CD14-positive monocyte (primary cell): ENCODE results near the gene PTPN7. TPM values are rescaled to one million over a fixed set of nuclear protein-coding genes. Genes with fewer than 3 reads are reported as not detected.

Experiments used
- DNase-seq, 3 donors: peaks; one replicate each; pipeline ENCODE4 v3.0.0-alpha.2; 2011 to 2022
- H2AFZ ChIP-seq: 2 replicates; pipeline ENCODE4 v1.6.0; 2012; ENCODE audit warnings: mild to moderate bottlenecking, low read depth, low read length, inconsistent platforms; ENCODE audit not compliant: insufficient read depth, poor library complexity, severe bottlenecking
- H3K27ac ChIP-seq, 2 donors: 1 replicate in 1 of 2; 2 replicates in 1 of 2; pipeline ENCODE4 v1.5.1; 2012 to 2013; ENCODE audit warnings: low read length in 2 of 2, control low read depth in 1 of 2, inconsistent platforms in 1 of 2, low read depth in 1 of 2, mild to moderate bottlenecking in 1 of 2
- H3K27me3 ChIP-seq, 2 donors: one replicate each; pipeline versions ENCODE4 v1.6.0 to v1.6.1; 2011 to 2013; ENCODE audit warnings: low read length in 2 of 2; ENCODE audit not compliant: control insufficient read depth in 2 of 2, insufficient read depth in 2 of 2
- H3K36me3 ChIP-seq, 2 donors: replicated peaks in 1 of 2; 1 replicate in 1 of 2; 2 replicates in 1 of 2; pipeline versions ENCODE4 v1.5.1 to v1.6.1; 2012 to 2013; ENCODE audit warnings: low read length in 2 of 2, control low read depth in 1 of 2, inconsistent platforms in 1 of 2, mild to moderate bottlenecking in 1 of 2; ENCODE audit not compliant: insufficient read depth in 2 of 2, control insufficient read depth in 1 of 2
- H3K4me1 ChIP-seq, 2 donors: 1 replicate in 1 of 2; 2 replicates in 1 of 2; pipeline versions ENCODE4 v1.5.1 to v1.6.1; 2012 to 2013; ENCODE audit warnings: low read length in 2 of 2, control low read depth in 1 of 2, inconsistent platforms in 1 of 2, mild to moderate bottlenecking in 1 of 2, moderate library complexity in 1 of 2; ENCODE audit not compliant: insufficient read depth in 2 of 2, control insufficient read depth in 1 of 2
- H3K4me2 ChIP-seq: replicated peaks from 2 replicates; pipeline ENCODE3; 2012; ENCODE audit warnings: low read length, moderate library complexity, mild to moderate bottlenecking; ENCODE audit not compliant: poor library complexity, severe bottlenecking; ENCODE audit errors: extremely low read depth
- H3K4me3 ChIP-seq, 3 experiments: fragments of 200-600 bp in 1 of 3; sonication (generic) in 1 of 3; replicated peaks in 1 of 3; 1 replicate in 2 of 3; 2 replicates in 1 of 3; pipeline ENCODE4 v1.5.1; 2011 to 2013; ENCODE audit warnings: low read length in 3 of 3, mild to moderate bottlenecking in 3 of 3, control low read depth in 2 of 3, low read depth in 2 of 3, inconsistent platforms in 1 of 3, moderate library complexity in 1 of 3
- H3K79me2 ChIP-seq: 2 replicates; pipeline ENCODE4 v1.6.0; 2012; ENCODE audit warnings: mild to moderate bottlenecking, control low read depth, inconsistent platforms, low read length, moderate library complexity; ENCODE audit not compliant: insufficient read depth
- H3K9ac ChIP-seq: 2 replicates; pipeline ENCODE4 v1.6.0; 2017; ENCODE audit warnings: low read length, mild to moderate bottlenecking; ENCODE audit not compliant: insufficient read depth, poor library complexity, severe bottlenecking
- H3K9me3 ChIP-seq, 2 donors: replicated peaks in 1 of 2; 1 replicate in 1 of 2; 2 replicates in 1 of 2; pipeline versions ENCODE4 v1.5.1 to v1.6.1; 2012 to 2013; ENCODE audit warnings: low read length in 2 of 2, control low read depth in 1 of 2; ENCODE audit not compliant: control insufficient read depth in 1 of 2, insufficient read depth in 1 of 2
- H4K20me1 ChIP-seq: 2 replicates; pipeline ENCODE4 v1.6.0; 2012; ENCODE audit warnings: mild to moderate bottlenecking, low read length, control low read depth, moderate library complexity; ENCODE audit not compliant: insufficient read depth
- H3K27ac Mint-ChIP-seq, 7 donors: one replicate each; pipeline ENCODE4 v1.8.0; 2020; ENCODE audit warnings: mild to moderate bottlenecking in 7 of 7, mixed read lengths in 7 of 7, moderate library complexity in 6 of 7, inconsistent platforms in 2 of 7
- H3K27me3 Mint-ChIP-seq, 3 donors: one replicate each; pipeline ENCODE4 v1.8.0; 2021 to 2022; ENCODE audit warnings: low read depth in 3 of 3, mild to moderate bottlenecking in 3 of 3, mixed read lengths in 3 of 3, moderate library complexity in 3 of 3, inconsistent platforms in 1 of 3
- H3K36me3 Mint-ChIP-seq, 2 donors: one replicate each; pipeline ENCODE4 v1.8.0; 2020; ENCODE audit warnings: mixed read lengths in 2 of 2, inconsistent platforms in 1 of 2, mild to moderate bottlenecking in 1 of 2
- H3K4me1 Mint-ChIP-seq: one replicate; pipeline ENCODE4 v1.8.0; 2020; ENCODE audit warnings: mild to moderate bottlenecking, mixed read lengths
- H3K4me3 Mint-ChIP-seq, 2 donors: one replicate each; pipeline ENCODE4 v1.8.0; 2020; ENCODE audit warnings: mild to moderate bottlenecking in 2 of 2, mixed read lengths in 2 of 2, moderate library complexity in 1 of 2
- H3K9me3 Mint-ChIP-seq, 7 donors: one replicate each; pipeline ENCODE4 v1.8.0; 2020 to 2022; ENCODE audit warnings: mixed read lengths in 7 of 7, mild to moderate bottlenecking in 6 of 7, moderate library complexity in 6 of 7, inconsistent platforms in 2 of 7
- CTCF ChIP-seq: fragments of 200-600 bp; IDR thresholded peaks from one replicate; pipeline ENCODE4 v1.8.0; 2022; ENCODE audit warnings: antibody characterized with exemption, mild to moderate bottlenecking
- WGBS: methylation state at CpG from one replicate; pipeline ENCODE4 v1.1.5; 2013; ENCODE audit warnings: missing lambda C conversion rate; ENCODE audit not compliant: insufficient coverage; 5-methylcytosine and 5-hydroxymethylcytosine counted together
- intact Hi-C, 2 donors: fragments of 100-400 bp; cut with micrococcal nuclease; formaldehyde crosslinking; loops; one replicate each; pipeline versions ENCODE4 v1.15.0 to v1.15.1; 2023
- polyA minus RNA-seq: library from RNA; depleted of rRNA, polyadenylated mRNA; stranded (reverse); fragments of >200 nt; gene quantifications from 2 replicates; pipeline ENCODE4 v1.2.3, GENCODE V29; 2012
- polyA plus RNA-seq, 3 donors: library from polyadenylated mRNA; depleted of rRNA in 1 of 3; unstranded in 2 of 3; stranded (reverse) in 1 of 3; fragments of 300-500 nt in 2 of 3; fragments of >200 nt in 1 of 3; fragmentation: Illumina TruSeq in 2 of 3; gene quantifications; 1 replicate in 2 of 3; 2 replicates in 1 of 3; pipeline ENCODE4 v1.2.3, GENCODE V29; 2012 to 2021
- total RNA-seq, 12 experiments: library from RNA in 1 of 12; stranded (reverse) in 1 of 12; fragments of 120-200 nt in 1 of 12; gene quantifications; one replicate each; pipeline ENCODE4 v1.2.4 and lab custom pipeline; 2013 to 2026; ENCODE audit warnings: mixed read lengths in 6 of 12, inconsistent platforms in 1 of 12

Gene PTPN7
- total RNA-seq (2013) = 11.3 TPM
- polyA plus RNA-seq (10 to 100 TPM in 1 of 3 donors, 1 to 10 TPM in 2; 4.0 to 18.8 (median 8.3) TPM), polyA minus RNA-seq (22.7 and 23.3 TPM in 2 replicates), total RNA-seq (lab: John Stamatoyannopoulos, UW) (8.5 to 38.0 (median 26.6) reads per million in 11 experiments)

GRCh38 chr1:202160377-202160940 lies at the start of gene PTPN7:
Gene PTPN7, minus strand, starts transcription at chr1:202160602. Its CDS starts 1,200 bp downstream, at chr1:202159402.
- Mint-ChIP-seq H3K36me3 (peaks cover 5 to 17% of the 10 kb centered on the region in 2 donors), H3K27me3 (peaks cover 2 to 5% (median 3%) of the 10 kb centered on the region in 3 donors), H3K4me3 (peak within 1 kb of the TSS; percentile 89 to 96), H3K4me1 (peaks cover 76% of the 10 kb centered on the region), H3K27ac (peak within 1 kb of the TSS; percentile 84 to 98 (median 95)), H3K9me3 (no peaks in the 10 kb centered on the region)
- no peaks in the 10 kb centered on the region for H3K27me3 ChIP-seq
- WGBS = 5% methylated on average over 13 of the region's 17 CpGs
- peak; percentile 69 for TF ChIP-seq CTCF
- intact Hi-C loops = no loop called here
- no peaks in the 10 kb centered on the region for H3K9me3 ChIP-seq
- DNase-seq = peak; percentile 49 to 58 (median 55)
- peaks cover 0 to 8% of the 10 kb centered on the region in 2 donors for H3K36me3 ChIP-seq
- peaks cover 48 to 63% of the 10 kb centered on the region in 2 donors for H3K4me1 ChIP-seq
- peaks cover 62% of the 10 kb centered on the region for H3K79me2 ChIP-seq
- H3K4me2 ChIP-seq = peak within 1 kb of the TSS; percentile 96
- no peaks in the 10 kb centered on the region for H4K20me1 ChIP-seq
- peak within 1 kb of the TSS; percentile 76 for H2AFZ ChIP-seq
- peak within 1 kb of the TSS; percentile 80 for H3K9ac ChIP-seq
- peak within 1 kb of the TSS; percentile 50 to 94 for H3K27ac ChIP-seq
- H3K4me3 ChIP-seq = peak within 1 kb of the TSS; percentile 45 to 82 (median 49)

GRCh38 chr1:202208351-202208857 lies 48.0 kb upstream of the PTPN7 start:
- peaks cover 10 to 22% of the 10 kb centered on the region in 2 donors for H3K27me3 ChIP-seq
- no peak overlapping the region for H3K4me3 ChIP-seq
- no peaks in the 10 kb centered on the region for H3K4me1 Mint-ChIP-seq
- no peaks in the 10 kb centered on the region for H3K36me3 ChIP-seq
- intact Hi-C loops = no loop called here
- no peak overlapping the region for H3K9ac ChIP-seq
- H2AFZ ChIP-seq = no peak overlapping the region
- 92% methylated on average over 6 of the region's 11 CpGs for WGBS
- H3K27me3 Mint-ChIP-seq = peaks cover 25 to 30% (median 26%) of the 10 kb centered on the region in 3 donors
- H3K27ac Mint-ChIP-seq = no peak overlapping the region
- no peaks in the 10 kb centered on the region for H3K9me3 ChIP-seq
- H3K4me1 ChIP-seq = no peaks in the 10 kb centered on the region
- TF ChIP-seq CTCF = no peak
- no peak overlapping the region for H3K4me2 ChIP-seq
- H3K9me3 Mint-ChIP-seq = peaks cover 0 to 2% (median 0%) of the 10 kb centered on the region in 7 donors
- H4K20me1 ChIP-seq = no peaks in the 10 kb centered on the region
- no peaks in the 10 kb centered on the region for H3K36me3 Mint-ChIP-seq
- H3K4me3 Mint-ChIP-seq = no peak overlapping the region
- no peaks in the 10 kb centered on the region for H3K79me2 ChIP-seq
- no peak for DNase-seq
- no peak overlapping the region for H3K27ac ChIP-seq
